ENCODE data around the gene IFT27. TPM values are rescaled to one million over a fixed set of nuclear protein-coding genes. Genes with fewer than 3 reads are reported as not detected.
A peak's percentile ranks its signal among the peaks of the same experiment; 100 is the strongest.

Gene IFT27
- total and polyA plus RNA-seq, 2 donors, result 23.0 to 33.9 TPM

DNA sequence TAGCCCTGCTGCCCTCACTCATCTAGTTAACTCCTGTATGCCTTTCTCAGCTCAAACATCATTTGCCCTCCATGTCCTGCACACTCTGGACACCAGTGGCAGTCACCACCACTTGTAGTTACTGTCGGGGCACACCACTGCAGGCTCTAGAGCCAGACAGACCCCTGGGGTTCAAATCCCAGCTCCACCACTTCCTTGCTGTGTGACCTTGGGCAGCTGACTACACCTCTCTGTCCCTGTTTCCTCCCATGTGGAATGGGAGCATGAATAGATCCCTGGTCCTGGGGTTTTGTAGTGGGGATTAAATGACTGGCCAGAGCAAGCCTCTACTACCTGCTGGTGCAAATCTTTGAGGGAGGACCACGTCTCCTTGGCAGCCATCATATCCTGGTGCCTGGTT lies 7.8 kb upstream of the IFT27 start:
- Histone ChIP-seq H3K36me3 (ENCODE audit: control insufficient read depth in 2 of 2, insufficient read depth in 2 of 2, low read length in 1 of 2) (no peaks in the 10 kb centered on the region), H3K4me1 (ENCODE audit: control insufficient read depth in 2 of 2, insufficient read depth in 2 of 2, low read length in 2 of 2) (peaks cover 0 to 5% of the 10 kb centered on the region in 2 donors), H3K27ac (ENCODE audit: low read depth in 1 of 2, low read length in 1 of 2) (no peak overlapping the region), H3K27me3 (ENCODE audit: control insufficient read depth in 2 of 2, insufficient read depth in 1 of 2, low read length in 1 of 2) (peaks cover 11 to 46% of the 10 kb centered on the region in 2 donors), H3K9me3 (ENCODE audit: control insufficient read depth in 2 of 2, insufficient read depth in 1 of 2, low read length in 1 of 2) (no peaks in the 10 kb centered on the region), H3K4me3 (ENCODE audit: low read length in 2 of 2) (no peak overlapping the region)
- DNase-seq (ENCODE audit: low read depth in 6 of 9, low spot score in 9 of 9), result no peak
- 96% methylated on average over 2 of the region's 2 CpGs for WGBS

DNA sequence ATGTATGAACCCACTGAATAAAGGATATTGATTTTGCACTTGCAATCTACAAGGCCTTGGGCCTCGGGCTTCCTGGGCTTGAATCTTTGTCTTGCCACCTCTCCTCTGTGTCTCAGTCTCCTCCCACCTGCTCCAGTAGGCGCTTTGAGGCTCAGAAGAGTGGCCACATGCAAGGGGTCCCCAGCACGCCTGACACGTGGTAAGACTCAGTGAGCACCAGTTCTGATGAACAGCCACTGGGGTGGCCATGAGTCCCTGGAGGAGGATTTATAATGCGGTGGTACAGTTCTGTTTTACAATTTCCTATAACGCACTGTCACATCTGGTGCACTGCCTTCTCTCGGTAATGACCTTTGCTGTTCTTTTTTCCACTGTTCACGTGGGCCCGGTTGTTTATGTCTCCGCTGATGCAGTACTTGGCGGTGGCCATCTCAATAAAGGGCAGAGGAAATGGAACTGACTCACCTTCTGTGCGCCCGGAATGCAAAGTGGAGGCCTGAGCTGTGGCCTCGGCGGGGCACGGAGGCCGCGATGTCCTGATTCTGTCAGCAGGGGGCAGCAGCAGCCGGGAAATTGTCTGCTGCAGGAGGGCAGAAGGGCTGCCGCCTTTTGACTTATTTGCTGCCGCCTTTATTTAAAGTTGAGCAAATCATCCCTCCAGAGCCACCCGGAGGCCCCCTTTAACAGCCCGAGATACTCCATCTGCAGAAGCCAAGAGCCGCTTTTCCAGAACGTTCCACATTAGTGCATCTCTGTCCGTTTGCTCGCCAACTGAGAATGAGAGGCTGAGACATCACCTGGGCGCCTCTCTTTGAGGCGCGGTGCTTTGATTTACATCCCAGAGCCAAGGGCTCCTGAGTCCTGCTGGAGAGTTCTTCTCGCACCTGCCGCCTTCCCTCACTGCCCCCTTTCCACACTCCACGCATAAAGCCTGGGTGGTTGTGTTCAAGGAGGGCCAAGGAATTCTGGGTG lies 6.0 kb upstream of the IFT27 start:
- peak overlapping the region in 1 of 2 donors; percentile 33 for H3K27ac ChIP-seq (ENCODE audit: low read depth in 1 of 2, low read length in 1 of 2)
- no peak overlapping the region for H3K4me3 ChIP-seq (ENCODE audit: low read length in 2 of 2)
- DNase-seq (ENCODE audit: low read depth in 6 of 9, low spot score in 9 of 9), result peak in 8 of 9 donors; percentile 46 to 80 (median 66)
- peaks cover 0 to 8% of the 10 kb centered on the region in 2 donors for H3K4me1 ChIP-seq (ENCODE audit: control insufficient read depth in 2 of 2, insufficient read depth in 2 of 2, low read length in 2 of 2)
- no peaks in the 10 kb centered on the region for H3K9me3 ChIP-seq (ENCODE audit: control insufficient read depth in 2 of 2, insufficient read depth in 1 of 2, low read length in 1 of 2)
- H3K36me3 ChIP-seq (ENCODE audit: control insufficient read depth in 2 of 2, insufficient read depth in 2 of 2, low read length in 1 of 2), result no peaks in the 10 kb centered on the region
- 29% methylated on average over 33 of the region's 33 CpGs for WGBS
- peaks cover 9 to 35% of the 10 kb centered on the region in 2 donors for H3K27me3 ChIP-seq (ENCODE audit: control insufficient read depth in 2 of 2, insufficient read depth in 1 of 2, low read length in 1 of 2)

- Histone ChIP-seq H3K27ac (ENCODE audit: low read depth in 1 of 2, low read length in 1 of 2) (no peak overlapping the region), H3K9me3 (ENCODE audit: control insufficient read depth in 2 of 2, insufficient read depth in 1 of 2, low read length in 1 of 2) (no peaks in the 10 kb centered on the region), H3K27me3 (ENCODE audit: control insufficient read depth in 2 of 2, insufficient read depth in 1 of 2, low read length in 1 of 2) (peaks cover 8 to 13% of the 10 kb centered on the region in 2 donors), H3K4me3 (ENCODE audit: low read length in 2 of 2) (no peak overlapping the region), H3K36me3 (ENCODE audit: control insufficient read depth in 2 of 2, insufficient read depth in 2 of 2, low read length in 1 of 2) (no peaks in the 10 kb centered on the region), H3K4me1 (ENCODE audit: control insufficient read depth in 2 of 2, insufficient read depth in 2 of 2, low read length in 2 of 2) (peaks cover 11 to 20% of the 10 kb centered on the region in 2 donors)
- DNase-seq (ENCODE audit: low read depth in 6 of 9, low spot score in 9 of 9), result no peak
These were observed 2.1 kb upstream of the IFT27 start for GRCh38 chr22:36778020-36778419.

GRCh38 chr22:36776722-36777121 lies 803 bp upstream of the IFT27 start:
- DNase-seq (ENCODE audit: low read depth in 6 of 9, low spot score in 9 of 9), result no peak
- Histone ChIP-seq H3K27me3 (ENCODE audit: control insufficient read depth in 2 of 2, insufficient read depth in 1 of 2, low read length in 1 of 2) (peaks cover 1 to 3% of the 10 kb centered on the region in 2 donors), H3K4me1 (ENCODE audit: control insufficient read depth in 2 of 2, insufficient read depth in 2 of 2, low read length in 2 of 2) (peaks cover 11 to 18% of the 10 kb centered on the region in 2 donors), H3K27ac (ENCODE audit: low read depth in 1 of 2, low read length in 1 of 2) (peak overlapping the region; percentile 43 to 80), H3K4me3 (ENCODE audit: low read length in 2 of 2) (peak overlapping the region; percentile 16 to 41), H3K9me3 (ENCODE audit: control insufficient read depth in 2 of 2, insufficient read depth in 1 of 2, low read length in 1 of 2) (no peaks in the 10 kb centered on the region), H3K36me3 (ENCODE audit: control insufficient read depth in 2 of 2, insufficient read depth in 2 of 2, low read length in 1 of 2) (no peaks in the 10 kb centered on the region)
- 81% methylated on average over 12 of the region's 12 CpGs for WGBS

DNA sequence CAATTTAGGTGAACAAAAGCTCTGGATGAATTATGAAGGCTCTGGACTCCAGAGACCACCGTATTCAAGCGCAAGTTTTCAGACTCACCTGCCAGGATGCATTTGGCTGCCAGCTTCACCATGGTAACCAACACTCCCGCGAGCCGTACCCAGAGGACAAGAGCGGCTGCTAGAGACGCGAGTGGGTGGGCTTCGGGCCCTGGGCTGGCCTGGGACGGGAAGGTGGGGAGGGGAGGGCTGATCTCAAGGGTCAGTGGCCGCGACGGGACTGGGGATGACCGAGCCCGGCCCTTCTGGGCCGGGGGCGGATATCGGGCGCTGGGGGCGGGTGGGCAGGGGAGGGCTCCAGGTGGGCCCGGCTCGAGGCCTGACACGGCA lies 344 bp downstream of the IFT27 start:
- WGBS, result under 1% methylated on average over 23 of the region's 23 CpGs
- H3K4me3 ChIP-seq (ENCODE audit: low read length in 2 of 2), result peak overlapping the region; percentile 64 to 94
- DNase-seq (ENCODE audit: low read depth in 6 of 9, low spot score in 9 of 9), result peak in 6 of 9 donors; percentile 26 to 64 (median 37)

GRCh38 chr22:36773935-36774334 lies 2.0 kb downstream of the IFT27 start:
- WGBS, result 82% methylated on average over 3 of the region's 3 CpGs

More for the DNA sequence above, 344 bp downstream of the IFT27 start:
- no peaks in the 10 kb centered on the region for H3K9me3 ChIP-seq (ENCODE audit: control insufficient read depth in 2 of 2, insufficient read depth in 1 of 2, low read length in 1 of 2)
- peaks cover 11 to 15% of the 10 kb centered on the region in 2 donors for H3K4me1 ChIP-seq (ENCODE audit: control insufficient read depth in 2 of 2, insufficient read depth in 2 of 2, low read length in 2 of 2)
- peak overlapping the region; percentile 56 to 78 for H3K27ac ChIP-seq (ENCODE audit: low read depth in 1 of 2, low read length in 1 of 2)
- no peaks in the 10 kb centered on the region for H3K36me3 ChIP-seq (ENCODE audit: control insufficient read depth in 2 of 2, insufficient read depth in 2 of 2, low read length in 1 of 2)
- no peaks in the 10 kb centered on the region for H3K27me3 ChIP-seq (ENCODE audit: control insufficient read depth in 2 of 2, insufficient read depth in 1 of 2, low read length in 1 of 2)

GRCh38 chr22:36772451-36772850 lies 3.5 kb downstream of the IFT27 start:
- no peaks in the 10 kb centered on the region for H3K36me3 ChIP-seq (ENCODE audit: control insufficient read depth in 2 of 2, insufficient read depth in 2 of 2, low read length in 1 of 2)
- H3K27ac ChIP-seq (ENCODE audit: low read depth in 1 of 2, low read length in 1 of 2), result no peak overlapping the region
- DNase-seq (ENCODE audit: low read depth in 6 of 9, low spot score in 9 of 9), result no peak
- H3K27me3 ChIP-seq (ENCODE audit: control insufficient read depth in 2 of 2, insufficient read depth in 1 of 2, low read length in 1 of 2), result no peaks in the 10 kb centered on the region
- no peak overlapping the region for H3K4me3 ChIP-seq (ENCODE audit: low read length in 2 of 2)
- no peaks in the 10 kb centered on the region for H3K9me3 ChIP-seq (ENCODE audit: control insufficient read depth in 2 of 2, insufficient read depth in 1 of 2, low read length in 1 of 2)
- WGBS, result 98% methylated on average over 8 of the region's 8 CpGs
- peaks cover 11 to 15% of the 10 kb centered on the region in 2 donors for H3K4me1 ChIP-seq (ENCODE audit: control insufficient read depth in 2 of 2, insufficient read depth in 2 of 2, low read length in 2 of 2)

More at GRCh38 chr22:36773935-36774334, 2.0 kb downstream of the IFT27 start:
- Histone ChIP-seq H3K27me3 (ENCODE audit: control insufficient read depth in 2 of 2, insufficient read depth in 1 of 2, low read length in 1 of 2) (no peaks in the 10 kb centered on the region), H3K4me3 (ENCODE audit: low read length in 2 of 2) (no peak overlapping the region), H3K4me1 (ENCODE audit: control insufficient read depth in 2 of 2, insufficient read depth in 2 of 2, low read length in 2 of 2) (peaks cover 11 to 15% of the 10 kb centered on the region in 2 donors), H3K9me3 (ENCODE audit: control insufficient read depth in 2 of 2, insufficient read depth in 1 of 2, low read length in 1 of 2) (no peaks in the 10 kb centered on the region), H3K27ac (ENCODE audit: low read depth in 1 of 2, low read length in 1 of 2) (no peak overlapping the region), H3K36me3 (ENCODE audit: control insufficient read depth in 2 of 2, insufficient read depth in 2 of 2, low read length in 1 of 2) (no peaks in the 10 kb centered on the region)
- DNase-seq (ENCODE audit: low read depth in 6 of 9, low spot score in 9 of 9), result peak in 1 of 9 donors; percentile 42

- Histone ChIP-seq H3K36me3 (ENCODE audit: control insufficient read depth in 2 of 2, insufficient read depth in 2 of 2, low read length in 1 of 2) (no peaks in the 10 kb centered on the region), H3K4me1 (ENCODE audit: control insufficient read depth in 2 of 2, insufficient read depth in 2 of 2, low read length in 2 of 2) (peaks cover 7 to 8% of the 10 kb centered on the region in 2 donors), H3K27me3 (ENCODE audit: control insufficient read depth in 2 of 2, insufficient read depth in 1 of 2, low read length in 1 of 2) (no peaks in the 10 kb centered on the region), H3K9me3 (ENCODE audit: control insufficient read depth in 2 of 2, insufficient read depth in 1 of 2, low read length in 1 of 2) (no peaks in the 10 kb centered on the region), H3K27ac (ENCODE audit: low read depth in 1 of 2, low read length in 1 of 2) (no peak overlapping the region), H3K4me3 (ENCODE audit: low read length in 2 of 2) (no peak overlapping the region)
- 99% methylated on average over 13 of the region's 13 CpGs for WGBS
- DNase-seq (ENCODE audit: low read depth in 6 of 9, low spot score in 9 of 9), result no peak
These were observed 4.4 kb downstream of the IFT27 start for GRCh38 chr22:36771356-36772063.

All from thymus (tissue), 11 donors.